ENCODE measurements around the gene MAB21L1. TPM values are rescaled to one million over a fixed set of nuclear protein-coding genes. Genes with fewer than 3 reads are reported as not detected.

MAB21L1 gene
- total RNA-seq, 1 experiment from 2014 or later = not detected

DNA sequence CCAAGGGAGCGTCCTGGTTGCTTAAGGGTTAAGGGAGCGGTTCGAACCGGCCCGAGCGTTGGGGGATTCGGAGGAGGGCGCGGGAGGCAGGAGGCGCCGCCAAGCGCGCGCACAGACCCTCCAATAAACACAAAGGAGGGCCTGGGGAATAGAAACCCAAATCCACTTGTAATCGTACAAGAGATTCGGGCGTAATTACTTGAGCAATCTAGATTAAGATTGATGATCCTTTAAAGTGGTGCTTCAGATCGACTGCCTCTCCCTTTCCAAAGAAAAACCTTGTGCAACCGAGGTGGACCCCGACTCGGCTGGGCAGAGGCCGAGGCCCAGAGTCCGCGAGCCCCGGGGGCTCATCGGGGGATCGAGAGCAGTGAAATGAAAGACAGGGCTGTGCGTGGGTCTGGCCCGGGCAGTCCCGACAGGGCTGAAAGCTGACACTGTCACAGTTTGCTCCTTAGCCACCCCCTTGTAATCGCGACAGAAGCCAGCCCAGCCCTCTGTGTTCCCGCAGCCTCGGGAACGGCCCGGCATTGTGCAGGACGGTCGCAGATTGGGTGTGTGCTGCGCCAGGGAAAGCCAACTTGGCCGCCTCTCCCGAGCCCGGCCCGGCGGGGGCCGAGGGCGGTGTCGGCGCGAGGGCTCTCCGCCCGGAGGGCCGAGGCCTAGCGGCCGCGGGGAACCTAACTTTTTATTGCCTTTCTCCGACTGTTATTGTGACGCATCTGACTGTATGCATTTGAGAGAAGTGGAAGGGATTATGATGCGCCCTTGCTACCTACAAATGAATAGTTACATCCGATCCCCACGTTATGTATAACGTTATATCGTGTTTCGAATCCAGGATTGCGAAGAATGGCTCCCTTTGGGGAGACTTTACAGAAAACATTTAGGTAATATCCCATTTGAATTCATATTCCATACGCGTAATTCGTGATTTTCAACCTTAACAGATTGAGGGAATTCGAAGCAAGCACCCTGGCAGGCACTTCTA, 5.5 kb downstream of the MAB21L1 start (continued):
- TF ChIP-seq, protein P1, sequence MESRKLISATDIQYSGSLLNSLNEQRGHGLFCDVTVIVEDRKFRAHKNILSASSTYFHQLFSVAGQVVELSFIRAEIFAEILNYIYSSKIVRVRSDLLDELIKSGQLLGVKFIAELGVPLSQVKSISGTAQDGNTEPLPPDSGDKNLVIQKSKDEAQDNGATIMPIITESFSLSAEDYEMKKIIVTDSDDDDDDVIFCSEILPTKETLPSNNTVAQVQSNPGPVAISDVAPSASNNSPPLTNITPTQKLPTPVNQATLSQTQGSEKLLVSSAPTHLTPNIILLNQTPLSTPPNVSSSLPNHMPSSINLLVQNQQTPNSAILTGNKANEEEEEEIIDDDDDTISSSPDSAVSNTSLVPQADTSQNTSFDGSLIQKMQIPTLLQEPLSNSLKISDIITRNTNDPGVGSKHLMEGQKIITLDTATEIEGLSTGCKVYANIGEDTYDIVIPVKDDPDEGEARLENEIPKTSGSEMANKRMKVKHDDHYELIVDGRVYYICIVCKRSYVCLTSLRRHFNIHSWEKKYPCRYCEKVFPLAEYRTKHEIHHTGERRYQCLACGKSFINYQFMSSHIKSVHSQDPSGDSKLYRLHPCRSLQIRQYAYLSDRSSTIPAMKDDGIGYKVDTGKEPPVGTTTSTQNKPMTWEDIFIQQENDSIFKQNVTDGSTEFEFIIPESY (IDR thresholded peaks at IDR 0.05; ENCODE audit: extremely low read depth, insufficient replicate concordance, low read length) = no peak

DNA sequence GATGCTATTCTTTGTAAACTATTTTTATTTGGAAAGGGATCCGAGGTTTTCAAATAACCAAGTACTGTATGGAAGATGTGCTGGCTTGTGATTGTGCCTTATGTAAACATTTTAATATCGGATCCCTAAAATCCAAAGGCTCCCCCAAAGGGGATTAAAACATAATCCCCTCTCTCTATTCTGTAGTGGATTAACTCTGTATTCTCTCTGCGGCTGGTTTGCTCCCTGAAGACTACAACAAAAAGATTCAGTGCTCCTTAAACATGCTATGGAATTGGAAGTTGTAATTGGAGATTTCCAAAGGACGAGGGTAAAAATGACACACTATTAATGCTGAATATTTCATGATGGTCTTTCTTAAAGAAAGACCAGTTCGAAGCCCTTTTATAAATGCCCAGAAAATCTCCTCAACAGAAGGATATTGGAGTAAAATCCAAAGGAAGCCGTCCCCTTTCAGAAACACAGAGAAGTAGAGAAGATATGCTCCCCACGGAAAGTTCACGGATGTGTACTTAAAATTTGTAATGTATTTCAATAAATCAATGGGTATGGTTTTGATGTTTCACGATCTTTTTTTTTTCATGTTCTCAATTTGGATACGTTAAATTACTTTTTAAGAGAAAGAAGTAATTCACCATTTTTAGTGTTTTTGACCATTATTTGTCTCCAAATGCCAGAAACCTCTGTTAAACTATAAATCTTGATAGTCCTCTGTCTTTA, 6.5 kb downstream of the MAB21L1 start:
- H3K27ac ChIP-seq (ENCODE audit: low read depth, low read length) = no peak overlapping the region
- DNase-seq (ENCODE audit: low read depth, low spot score) (no peak), ATAC-seq (no peak)
- H2AFZ ChIP-seq (ENCODE audit: low read depth, low read length, poor library complexity, severe bottlenecking) = no peak overlapping the region
- no peaks in the 10 kb centered on the region for H3K27me3 ChIP-seq (ENCODE audit: insufficient read depth, low read length)
- H3K9me2 ChIP-seq (ENCODE audit: insufficient read depth) = no peaks in the 10 kb centered on the region
- no peaks in the 10 kb centered on the region for H3K9me3 ChIP-seq (ENCODE audit: control insufficient read depth in 1 of 2, insufficient read depth in 1 of 2, low read depth in 1 of 2, low read length in 2 of 2)
- no peak overlapping the region for H3K9ac ChIP-seq (ENCODE audit: low read length)
- no peak overlapping the region for H3K4me2 ChIP-seq (ENCODE audit: low read length)
- POLR2A ChIA-PET = no interaction called here
- BruUV-seq (replicated peaks) = no TSS peak
- CTCF ChIA-PET = no interaction called here
- no peaks in the 10 kb centered on the region for H3K79me2 ChIP-seq (ENCODE audit: insufficient read depth, low read length)
- H4K20me1 ChIP-seq (ENCODE audit: insufficient read depth) = no peaks in the 10 kb centered on the region
- RAD21 ChIA-PET (ENCODE audit: low non-redundant PET in 1 of 2, low total read pairs in 2 of 2, uncharacterized antibody in 2 of 2, unreplicated experiment in 2 of 2) = no interaction called here
- intact Hi-C loops (cut with micrococcal nuclease) = no loop called here
- H3K4me3 ChIP-seq (replicated peaks in 1 of 2; ENCODE audit: low read depth in 1 of 2, low read length in 2 of 2) = no peak overlapping the region
- no peaks in the 10 kb centered on the region for H3K4me1 ChIP-seq (ENCODE audit: control insufficient read depth in 1 of 2, insufficient read depth in 2 of 2, low read length in 2 of 2)
- no peaks in the 10 kb centered on the region for H3K36me3 ChIP-seq (ENCODE audit: control insufficient read depth in 1 of 2, insufficient read depth in 2 of 2, low read length in 2 of 2)
- TF ChIP-seq EZH2 (IDR thresholded peaks at IDR 0.05) (no peak), JUND (IDR thresholded peaks at IDR 0.05) (no peak), FOSL1 (IDR thresholded peaks at IDR 0.05; ENCODE audit: low read depth) (no peak), SRF (IDR thresholded peaks at IDR 0.05; ENCODE audit: low read depth) (no peak), SIN3A (IDR thresholded peaks at IDR 0.05; ENCODE audit: low read depth) (no peak), YY1 (IDR thresholded peaks at IDR 0.05; ENCODE audit: extremely low read depth, insufficient replicate concordance, low read depth, low read length) (no peak), ZFX (IDR thresholded peaks at IDR 0.05) (no peak)
- TF ChIP-seq, protein P2, sequence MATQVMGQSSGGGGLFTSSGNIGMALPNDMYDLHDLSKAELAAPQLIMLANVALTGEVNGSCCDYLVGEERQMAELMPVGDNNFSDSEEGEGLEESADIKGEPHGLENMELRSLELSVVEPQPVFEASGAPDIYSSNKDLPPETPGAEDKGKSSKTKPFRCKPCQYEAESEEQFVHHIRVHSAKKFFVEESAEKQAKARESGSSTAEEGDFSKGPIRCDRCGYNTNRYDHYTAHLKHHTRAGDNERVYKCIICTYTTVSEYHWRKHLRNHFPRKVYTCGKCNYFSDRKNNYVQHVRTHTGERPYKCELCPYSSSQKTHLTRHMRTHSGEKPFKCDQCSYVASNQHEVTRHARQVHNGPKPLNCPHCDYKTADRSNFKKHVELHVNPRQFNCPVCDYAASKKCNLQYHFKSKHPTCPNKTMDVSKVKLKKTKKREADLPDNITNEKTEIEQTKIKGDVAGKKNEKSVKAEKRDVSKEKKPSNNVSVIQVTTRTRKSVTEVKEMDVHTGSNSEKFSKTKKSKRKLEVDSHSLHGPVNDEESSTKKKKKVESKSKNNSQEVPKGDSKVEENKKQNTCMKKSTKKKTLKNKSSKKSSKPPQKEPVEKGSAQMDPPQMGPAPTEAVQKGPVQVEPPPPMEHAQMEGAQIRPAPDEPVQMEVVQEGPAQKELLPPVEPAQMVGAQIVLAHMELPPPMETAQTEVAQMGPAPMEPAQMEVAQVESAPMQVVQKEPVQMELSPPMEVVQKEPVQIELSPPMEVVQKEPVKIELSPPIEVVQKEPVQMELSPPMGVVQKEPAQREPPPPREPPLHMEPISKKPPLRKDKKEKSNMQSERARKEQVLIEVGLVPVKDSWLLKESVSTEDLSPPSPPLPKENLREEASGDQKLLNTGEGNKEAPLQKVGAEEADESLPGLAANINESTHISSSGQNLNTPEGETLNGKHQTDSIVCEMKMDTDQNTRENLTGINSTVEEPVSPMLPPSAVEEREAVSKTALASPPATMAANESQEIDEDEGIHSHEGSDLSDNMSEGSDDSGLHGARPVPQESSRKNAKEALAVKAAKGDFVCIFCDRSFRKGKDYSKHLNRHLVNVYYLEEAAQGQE (IDR thresholded peaks at IDR 0.05; ENCODE audit: low read depth) = no peak
- TF ChIP-seq, protein P3, sequence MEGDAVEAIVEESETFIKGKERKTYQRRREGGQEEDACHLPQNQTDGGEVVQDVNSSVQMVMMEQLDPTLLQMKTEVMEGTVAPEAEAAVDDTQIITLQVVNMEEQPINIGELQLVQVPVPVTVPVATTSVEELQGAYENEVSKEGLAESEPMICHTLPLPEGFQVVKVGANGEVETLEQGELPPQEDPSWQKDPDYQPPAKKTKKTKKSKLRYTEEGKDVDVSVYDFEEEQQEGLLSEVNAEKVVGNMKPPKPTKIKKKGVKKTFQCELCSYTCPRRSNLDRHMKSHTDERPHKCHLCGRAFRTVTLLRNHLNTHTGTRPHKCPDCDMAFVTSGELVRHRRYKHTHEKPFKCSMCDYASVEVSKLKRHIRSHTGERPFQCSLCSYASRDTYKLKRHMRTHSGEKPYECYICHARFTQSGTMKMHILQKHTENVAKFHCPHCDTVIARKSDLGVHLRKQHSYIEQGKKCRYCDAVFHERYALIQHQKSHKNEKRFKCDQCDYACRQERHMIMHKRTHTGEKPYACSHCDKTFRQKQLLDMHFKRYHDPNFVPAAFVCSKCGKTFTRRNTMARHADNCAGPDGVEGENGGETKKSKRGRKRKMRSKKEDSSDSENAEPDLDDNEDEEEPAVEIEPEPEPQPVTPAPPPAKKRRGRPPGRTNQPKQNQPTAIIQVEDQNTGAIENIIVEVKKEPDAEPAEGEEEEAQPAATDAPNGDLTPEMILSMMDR (IDR thresholded peaks at IDR 0.05 in 2 of 3, conservative IDR thresholded peaks at IDR 0.05 in 1 of 3; ENCODE audit: borderline replicate concordance in 1 of 3, insufficient read depth in 1 of 3, low read depth in 2 of 3, low read length in 2 of 3) = no peak
- TF ChIP-seq, protein P4, sequence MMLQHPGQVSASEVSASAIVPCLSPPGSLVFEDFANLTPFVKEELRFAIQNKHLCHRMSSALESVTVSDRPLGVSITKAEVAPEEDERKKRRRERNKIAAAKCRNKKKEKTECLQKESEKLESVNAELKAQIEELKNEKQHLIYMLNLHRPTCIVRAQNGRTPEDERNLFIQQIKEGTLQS (IDR thresholded peaks at IDR 0.05) = no peak
- TF ChIP-seq, protein P1 (IDR thresholded peaks at IDR 0.05; ENCODE audit: extremely low read depth, insufficient replicate concordance, low read length) = no peak
